Raji (cell line): ENCODE data around the gene EXOC2.

ENCODE experiments used
- POLR2A ChIP-seq: IDR thresholded peaks from 2 replicates; pipeline ENCODE4 v1.6.1; 2011; ENCODE audit warnings: low read depth, low read length, control low read depth; ENCODE audit not compliant: insufficient read depth

EXOC2 gene

GRCh38 chr6:674956-675355 is 18.0 kb downstream of the EXOC2 start:
- TF ChIP-seq POLR2A, result no peak

- no peak for TF ChIP-seq POLR2A
These were observed 18.5 kb downstream of the EXOC2 start for GRCh38 chr6:674406-674805.

GRCh38 chr6:667253-667927 is 25.5 kb downstream of the EXOC2 start:
- TF ChIP-seq POLR2A, result no peak

GRCh38 chr6:665403-666267 is 27.3 kb downstream of the EXOC2 start:
- no peak for TF ChIP-seq POLR2A

- no peak for TF ChIP-seq POLR2A
These were observed 33.0 kb downstream of the EXOC2 start for GRCh38 chr6:659716-660581.

GRCh38 chr6:658244-658643 is 34.7 kb downstream of the EXOC2 start:
- TF ChIP-seq POLR2A, result no peak

- TF ChIP-seq POLR2A, result no peak
These were observed 35.2 kb downstream of the EXOC2 start for GRCh38 chr6:657743-658142.

GRCh38 chr6:656460-657252 is 36.3 kb downstream of the EXOC2 start, which contains the start of gene HUS1B:
Gene HUS1B, minus strand, starts transcription at chr6:657100. Its CDS starts 156 bp downstream, at chr6:656944.
- TF ChIP-seq POLR2A, result no peak

- no peak for TF ChIP-seq POLR2A
These were observed 38.8 kb downstream of the EXOC2 start for GRCh38 chr6:654136-654535.

GRCh38 chr6:652865-653264 is 40.1 kb downstream of the EXOC2 start:
- no peak for TF ChIP-seq POLR2A

- no peak for TF ChIP-seq POLR2A
These were observed 42.8 kb downstream of the EXOC2 start for GRCh38 chr6:650098-650497.

GRCh38 chr6:642805-643204 is 50.1 kb downstream of the EXOC2 start:
- TF ChIP-seq POLR2A, result no peak

- no peak for TF ChIP-seq POLR2A
These were observed 51.5 kb downstream of the EXOC2 start for GRCh38 chr6:641225-641985.

GRCh38 chr6:636488-636887 is 56.5 kb downstream of the EXOC2 start:
- TF ChIP-seq POLR2A, result no peak
